LNCaP clone FGC (cell line): ENCODE measurements around the gene GRK3.

Experiments
- DNase-seq: peaks from one replicate; pipeline ENCODE4 v3.0.0-alpha.2; 2011; ENCODE audit warnings: low read depth
- H3K4me3 ChIP-seq: 2 replicates; pipeline ENCODE4 v1.5.1; 2011; ENCODE audit warnings: mild to moderate bottlenecking, low read depth, low read length, control low read depth
- TF ChIP-seq, protein P1 (sequence below): IDR thresholded peaks from 2 replicates; pipeline ENCODE4 v1.5.1; 2012; ENCODE audit warnings: mild to moderate bottlenecking; ENCODE audit not compliant: control insufficient read depth, insufficient read depth; ENCODE audit errors: extremely low read depth

Gene GRK3

DNA sequence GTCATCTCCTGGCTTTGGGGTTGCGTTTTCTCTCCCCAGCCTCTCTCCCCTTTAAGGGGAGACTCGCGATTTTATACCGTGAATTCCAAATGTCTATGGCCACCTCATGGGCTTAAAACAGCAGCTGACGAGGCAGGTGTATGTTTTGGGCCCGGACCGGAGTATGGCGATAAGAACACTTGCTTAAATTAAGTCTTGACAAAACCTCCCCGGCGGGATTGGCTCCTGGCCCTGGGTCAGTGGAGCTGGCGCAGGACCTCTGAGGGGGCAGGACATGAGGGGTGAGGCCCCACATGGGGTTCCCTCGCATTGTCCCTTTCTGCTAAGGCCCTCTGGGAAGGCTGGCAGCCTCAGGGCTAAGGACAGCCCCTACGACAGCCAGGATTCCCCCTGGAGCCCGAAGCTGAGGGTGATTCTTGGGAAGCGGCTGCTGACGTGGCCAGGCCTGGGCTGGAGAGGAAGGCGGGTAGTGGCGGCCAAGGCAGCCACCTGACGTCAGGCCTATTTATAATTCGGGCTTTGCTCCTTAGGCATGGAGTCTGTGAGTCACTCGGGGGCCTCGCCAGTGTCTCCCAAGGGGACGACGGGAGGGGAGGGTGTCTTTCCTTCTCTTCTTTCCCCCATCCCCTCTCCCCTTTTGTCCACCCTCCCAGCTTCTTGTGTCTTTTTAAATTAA lies 190.2 kb downstream of the GRK3 start:
- no peak overlapping the region for H3K4me3 ChIP-seq
- TF ChIP-seq, protein P1, sequence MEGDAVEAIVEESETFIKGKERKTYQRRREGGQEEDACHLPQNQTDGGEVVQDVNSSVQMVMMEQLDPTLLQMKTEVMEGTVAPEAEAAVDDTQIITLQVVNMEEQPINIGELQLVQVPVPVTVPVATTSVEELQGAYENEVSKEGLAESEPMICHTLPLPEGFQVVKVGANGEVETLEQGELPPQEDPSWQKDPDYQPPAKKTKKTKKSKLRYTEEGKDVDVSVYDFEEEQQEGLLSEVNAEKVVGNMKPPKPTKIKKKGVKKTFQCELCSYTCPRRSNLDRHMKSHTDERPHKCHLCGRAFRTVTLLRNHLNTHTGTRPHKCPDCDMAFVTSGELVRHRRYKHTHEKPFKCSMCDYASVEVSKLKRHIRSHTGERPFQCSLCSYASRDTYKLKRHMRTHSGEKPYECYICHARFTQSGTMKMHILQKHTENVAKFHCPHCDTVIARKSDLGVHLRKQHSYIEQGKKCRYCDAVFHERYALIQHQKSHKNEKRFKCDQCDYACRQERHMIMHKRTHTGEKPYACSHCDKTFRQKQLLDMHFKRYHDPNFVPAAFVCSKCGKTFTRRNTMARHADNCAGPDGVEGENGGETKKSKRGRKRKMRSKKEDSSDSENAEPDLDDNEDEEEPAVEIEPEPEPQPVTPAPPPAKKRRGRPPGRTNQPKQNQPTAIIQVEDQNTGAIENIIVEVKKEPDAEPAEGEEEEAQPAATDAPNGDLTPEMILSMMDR, result no peak
- no peak for DNase-seq

DNA sequence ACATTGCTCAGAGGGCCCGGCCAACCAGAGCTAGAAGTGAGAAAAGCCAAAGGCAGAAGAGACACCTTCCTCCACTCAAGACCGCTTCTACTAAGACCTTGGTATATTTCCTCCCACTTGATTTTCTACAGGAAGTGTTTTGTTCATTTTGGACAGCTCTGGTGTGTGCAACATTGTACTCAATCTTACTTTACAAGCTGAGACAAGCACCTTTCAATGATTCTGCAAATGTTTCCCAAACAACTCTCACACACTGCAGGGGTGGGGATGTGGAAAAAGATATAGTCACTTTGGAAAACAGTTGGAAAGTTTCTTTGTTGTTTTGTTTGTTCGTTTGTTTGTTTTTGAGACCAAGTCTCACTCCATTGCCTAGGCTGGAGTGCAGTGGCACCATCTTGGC lies 193.2 kb downstream of the GRK3 start:
- no peak overlapping the region for H3K4me3 ChIP-seq
- no peak for DNase-seq
- TF ChIP-seq, protein P1, result no peak

DNA sequence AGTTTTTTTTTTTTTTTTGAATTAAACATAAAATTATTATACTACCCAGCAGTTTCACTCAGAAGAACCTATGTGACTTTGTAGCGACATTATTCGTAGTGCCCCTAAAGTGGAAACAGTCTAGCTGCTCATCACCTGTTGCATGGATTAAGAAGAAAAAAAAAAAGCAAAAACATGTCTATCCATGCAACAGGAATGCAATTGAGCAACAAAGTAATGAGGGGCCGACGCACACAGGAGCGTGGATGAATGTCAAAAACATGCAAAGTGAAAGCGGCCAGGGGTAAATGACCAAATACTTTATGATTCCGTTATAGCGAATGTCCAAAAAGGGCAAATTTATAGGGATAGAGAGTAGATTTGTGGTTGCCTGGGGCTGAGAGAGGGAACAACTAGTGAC lies 193.8 kb downstream of the GRK3 start:
- no peak for DNase-seq
- TF ChIP-seq, protein P1, result no peak
- no peak overlapping the region for H3K4me3 ChIP-seq

DNA sequence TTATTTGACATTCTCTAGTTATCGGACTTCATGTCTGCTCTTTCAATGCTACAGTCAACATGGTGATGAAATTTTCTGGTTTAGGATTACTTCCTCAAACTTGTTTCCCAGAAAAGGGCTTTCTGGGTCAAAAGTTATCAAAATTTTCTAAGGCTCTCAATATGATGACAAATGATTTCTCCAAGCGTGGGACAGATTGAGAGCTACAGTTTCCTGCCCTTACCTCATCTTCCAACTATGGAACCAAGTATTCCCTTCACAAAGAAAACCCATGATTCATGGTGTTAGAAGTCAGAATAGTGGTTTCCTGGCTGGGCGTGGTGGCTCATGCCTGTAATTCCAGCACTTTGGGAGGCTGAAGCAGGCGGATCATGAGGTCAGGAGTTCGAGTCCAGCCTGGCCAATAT lies 195.4 kb downstream of the GRK3 start:
- TF ChIP-seq, protein P1, result no peak
- no peak overlapping the region for H3K4me3 ChIP-seq
- DNase-seq, result no peak

DNA sequence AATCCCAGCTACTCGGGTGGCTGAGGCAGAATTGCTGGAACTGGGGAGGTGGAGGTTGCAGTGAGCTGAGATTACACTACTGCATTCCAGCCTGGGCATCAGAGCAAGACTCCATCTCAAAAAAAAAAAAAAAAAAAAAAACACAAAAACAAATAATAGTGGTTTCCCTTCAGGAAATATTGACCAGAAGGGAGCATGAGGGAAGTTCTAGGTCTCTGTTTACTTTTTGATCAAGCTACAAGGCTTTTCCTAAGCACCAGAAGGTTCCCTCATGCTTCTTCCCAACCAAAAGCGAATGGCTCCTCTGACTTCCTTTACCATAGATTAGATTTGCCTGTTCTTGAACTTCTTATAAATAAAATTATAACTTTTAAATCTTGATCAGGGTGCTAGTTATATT lies 195.8 kb downstream of the GRK3 start:
- no peak for DNase-seq
- TF ChIP-seq, protein P1, result no peak
- H3K4me3 ChIP-seq, result no peak overlapping the region

DNA sequence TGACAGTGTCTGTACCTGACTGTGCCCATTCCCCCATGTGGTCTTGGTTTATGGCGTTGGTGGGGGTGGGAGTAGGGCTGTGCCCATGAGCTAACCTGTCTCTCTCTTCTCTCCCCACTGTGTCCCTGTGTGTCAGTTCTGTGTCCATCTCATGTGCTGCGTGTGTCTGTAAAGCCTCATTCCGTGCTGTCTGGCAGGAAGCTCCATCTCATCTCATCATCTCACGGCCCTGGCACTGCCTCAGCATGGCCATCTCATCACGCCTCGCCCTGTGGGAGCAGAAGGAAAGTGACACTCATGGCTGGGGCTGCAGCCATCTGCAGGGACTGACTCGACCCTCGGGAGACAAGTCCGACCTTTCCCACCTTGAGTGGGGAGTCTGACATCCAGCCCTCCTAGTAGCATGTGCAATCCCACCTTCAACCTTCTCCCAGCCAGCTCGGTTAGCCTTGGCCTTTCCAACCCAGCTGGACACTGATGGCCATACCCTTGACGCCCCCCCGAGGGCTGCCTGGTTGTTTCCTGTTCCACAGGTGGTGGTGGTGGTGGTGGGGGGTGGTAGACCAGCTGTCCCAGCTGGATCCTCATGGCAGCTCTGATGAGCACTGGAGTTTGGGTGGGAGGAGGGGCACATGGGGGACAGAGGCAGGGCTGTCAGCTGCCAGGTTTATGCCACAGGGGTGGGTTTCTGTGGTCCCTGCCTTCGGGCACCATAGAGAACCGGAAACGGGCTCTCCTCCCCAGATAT lies 196.5 kb downstream of the GRK3 start:
- TF ChIP-seq, protein P1, result no peak
- no peak for DNase-seq
- no peak overlapping the region for H3K4me3 ChIP-seq

DNA sequence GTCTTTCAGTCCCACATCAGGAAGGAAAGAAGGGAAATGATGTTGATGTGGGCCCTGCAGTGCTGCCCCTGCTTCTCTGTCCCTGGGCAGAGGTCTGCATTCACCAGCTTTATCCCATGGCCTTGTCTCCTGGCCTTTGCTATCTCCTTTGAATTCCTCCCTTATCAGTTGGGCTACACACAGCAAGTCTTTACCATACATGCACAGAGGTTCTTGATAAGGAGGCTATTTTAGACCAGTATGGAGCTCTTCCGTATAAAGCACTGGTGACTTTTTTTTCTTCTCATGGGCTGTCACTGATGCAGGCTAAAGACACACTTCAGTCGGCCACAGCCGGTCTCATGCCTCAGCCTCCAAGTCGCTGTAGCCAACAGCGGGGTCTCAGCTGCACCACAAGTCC lies 197.7 kb downstream of the GRK3 start:
- no peak for DNase-seq
- H3K4me3 ChIP-seq, result no peak overlapping the region
- TF ChIP-seq, protein P1, result no peak
